Measurements from ENCODE around the gene NEU4. TPM values are rescaled to one million over a fixed set of nuclear protein-coding genes. Genes with fewer than 3 reads are reported as not detected.

Gene NEU4
- total RNA-seq, 1 donor from 2014 or later, result not detected

DNA sequence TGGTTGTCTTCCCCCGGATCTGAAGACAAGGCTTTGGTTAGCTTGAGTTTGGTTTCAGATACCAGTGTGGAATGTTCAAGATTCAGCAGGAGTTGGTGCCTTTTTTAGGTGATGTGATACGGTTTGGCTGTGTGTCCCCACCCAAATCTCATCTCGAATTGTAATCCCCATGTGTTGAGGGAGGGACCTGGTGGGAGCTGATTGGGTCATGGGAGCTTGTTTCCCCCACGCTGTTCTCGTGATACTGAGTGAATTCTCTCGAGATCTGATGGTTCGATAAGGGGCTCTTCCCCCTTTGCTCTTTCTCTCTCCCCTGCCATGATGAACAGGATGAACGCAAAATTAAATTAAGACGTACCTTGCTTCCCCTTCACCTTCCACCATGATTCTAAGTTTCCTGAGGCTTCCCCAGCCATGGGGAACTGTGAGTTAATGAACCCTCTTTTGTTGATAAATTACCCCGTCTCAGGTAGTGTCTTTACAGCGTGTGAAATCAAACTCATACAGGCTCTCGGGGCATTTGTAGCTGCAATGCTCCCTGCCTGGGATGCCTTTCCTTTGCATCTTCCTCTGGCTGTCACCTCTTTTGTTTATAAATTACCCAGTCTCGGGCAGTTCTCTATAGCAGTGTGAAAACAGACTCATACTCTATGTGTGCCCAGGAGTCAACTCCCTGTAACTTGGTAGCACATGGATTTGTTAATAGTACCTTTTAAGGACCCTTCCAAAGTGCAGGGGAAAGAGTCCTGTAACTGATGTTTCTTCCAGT, 28.4 kb downstream of the NEU4 start:
- no peak overlapping the region for H3K4me3 ChIP-seq (ENCODE audit: low read depth, low read length)
- DNase-seq (ENCODE audit: low read depth), result no peak
- TF ChIP-seq, protein P1, sequence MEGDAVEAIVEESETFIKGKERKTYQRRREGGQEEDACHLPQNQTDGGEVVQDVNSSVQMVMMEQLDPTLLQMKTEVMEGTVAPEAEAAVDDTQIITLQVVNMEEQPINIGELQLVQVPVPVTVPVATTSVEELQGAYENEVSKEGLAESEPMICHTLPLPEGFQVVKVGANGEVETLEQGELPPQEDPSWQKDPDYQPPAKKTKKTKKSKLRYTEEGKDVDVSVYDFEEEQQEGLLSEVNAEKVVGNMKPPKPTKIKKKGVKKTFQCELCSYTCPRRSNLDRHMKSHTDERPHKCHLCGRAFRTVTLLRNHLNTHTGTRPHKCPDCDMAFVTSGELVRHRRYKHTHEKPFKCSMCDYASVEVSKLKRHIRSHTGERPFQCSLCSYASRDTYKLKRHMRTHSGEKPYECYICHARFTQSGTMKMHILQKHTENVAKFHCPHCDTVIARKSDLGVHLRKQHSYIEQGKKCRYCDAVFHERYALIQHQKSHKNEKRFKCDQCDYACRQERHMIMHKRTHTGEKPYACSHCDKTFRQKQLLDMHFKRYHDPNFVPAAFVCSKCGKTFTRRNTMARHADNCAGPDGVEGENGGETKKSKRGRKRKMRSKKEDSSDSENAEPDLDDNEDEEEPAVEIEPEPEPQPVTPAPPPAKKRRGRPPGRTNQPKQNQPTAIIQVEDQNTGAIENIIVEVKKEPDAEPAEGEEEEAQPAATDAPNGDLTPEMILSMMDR (IDR thresholded peaks at IDR 0.05; ENCODE audit: insufficient read depth, low read length, poor library complexity, severe bottlenecking), result no peak
- no peaks in the 10 kb centered on the region for H3K36me3 ChIP-seq (ENCODE audit: control insufficient read depth, insufficient read depth, low read length)
- H3K27me3 ChIP-seq (ENCODE audit: control insufficient read depth, insufficient read depth, low read length), result peaks cover 8% of the 10 kb centered on the region

DNA sequence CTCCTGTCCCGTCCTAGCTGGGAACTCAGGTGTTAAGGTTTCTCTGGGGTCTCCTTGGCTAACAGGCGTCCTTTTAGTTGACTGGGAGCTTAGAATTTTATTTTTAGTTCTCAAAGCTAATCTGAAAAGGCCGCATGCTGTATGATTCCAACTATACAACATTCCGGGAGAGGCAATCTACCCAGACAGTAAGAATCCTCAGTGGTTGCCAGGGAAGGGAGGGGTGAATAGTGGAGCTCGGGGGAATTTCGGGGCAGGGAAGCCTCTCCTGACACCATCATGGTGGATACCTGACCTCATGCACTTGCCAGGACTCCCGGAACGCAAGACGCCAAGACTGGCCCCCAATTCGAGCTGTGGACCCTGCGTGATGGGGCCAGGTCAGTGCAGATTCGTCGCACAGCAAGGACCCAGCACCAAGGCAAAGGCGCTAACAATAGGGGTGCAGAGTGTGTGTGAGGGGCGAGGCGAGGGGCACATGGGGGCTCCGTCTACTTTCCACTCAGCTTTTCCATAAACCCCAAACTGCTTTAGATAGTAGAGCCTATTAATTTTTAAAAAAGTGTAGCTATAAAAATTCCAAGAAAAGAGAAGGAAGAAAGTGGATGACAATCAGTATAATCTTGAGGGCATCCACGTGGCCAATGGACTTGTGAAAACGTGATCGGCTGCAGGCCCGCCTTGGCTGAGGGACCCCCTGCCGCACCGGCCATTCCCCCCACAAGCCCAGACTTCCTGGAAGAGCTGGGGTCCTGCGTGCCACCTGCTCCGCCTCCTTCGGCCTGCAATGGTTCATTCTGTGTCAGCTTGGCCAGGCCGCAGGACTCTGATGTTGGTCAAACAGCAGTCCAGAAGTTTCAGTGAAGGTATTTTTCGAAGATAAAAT, 32.4 kb downstream of the NEU4 start:
- peaks cover 29% of the 10 kb centered on the region for H3K27me3 ChIP-seq (ENCODE audit: control insufficient read depth, insufficient read depth, low read length)
- no peak for DNase-seq (ENCODE audit: low read depth)
- TF ChIP-seq, protein P1 (IDR thresholded peaks at IDR 0.05; ENCODE audit: insufficient read depth, low read length, poor library complexity, severe bottlenecking), result no peak
- no peak overlapping the region for H3K4me3 ChIP-seq (ENCODE audit: low read depth, low read length)
- H3K36me3 ChIP-seq (ENCODE audit: control insufficient read depth, insufficient read depth, low read length), result no peaks in the 10 kb centered on the region

DNA sequence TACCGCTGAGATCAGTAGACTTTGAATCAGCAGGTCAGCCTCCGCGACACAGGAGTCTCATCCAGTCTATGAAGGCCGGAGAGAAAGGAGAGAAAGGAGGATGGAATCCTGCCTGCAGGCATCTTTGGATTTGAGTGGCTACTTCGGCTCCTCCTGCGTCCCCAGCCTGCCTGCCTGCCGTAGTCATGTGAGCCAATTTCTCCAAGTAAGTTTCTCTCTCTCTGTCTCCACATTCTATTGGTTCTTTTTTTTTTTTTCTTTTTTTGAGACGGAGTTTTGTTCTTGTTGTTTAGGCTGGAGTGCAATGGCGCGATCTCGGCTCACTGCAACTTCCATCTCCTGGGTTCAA, 33.0 kb downstream of the NEU4 start:
- TF ChIP-seq, protein P1 (IDR thresholded peaks at IDR 0.05; ENCODE audit: insufficient read depth, low read length, poor library complexity, severe bottlenecking), result no peak
- no peak for DNase-seq (ENCODE audit: low read depth)
- H3K4me3 ChIP-seq (ENCODE audit: low read depth, low read length), result no peak overlapping the region
- H3K27me3 ChIP-seq (ENCODE audit: control insufficient read depth, insufficient read depth, low read length), result peaks cover 29% of the 10 kb centered on the region
- H3K36me3 ChIP-seq (ENCODE audit: control insufficient read depth, insufficient read depth, low read length), result no peaks in the 10 kb centered on the region

DNA sequence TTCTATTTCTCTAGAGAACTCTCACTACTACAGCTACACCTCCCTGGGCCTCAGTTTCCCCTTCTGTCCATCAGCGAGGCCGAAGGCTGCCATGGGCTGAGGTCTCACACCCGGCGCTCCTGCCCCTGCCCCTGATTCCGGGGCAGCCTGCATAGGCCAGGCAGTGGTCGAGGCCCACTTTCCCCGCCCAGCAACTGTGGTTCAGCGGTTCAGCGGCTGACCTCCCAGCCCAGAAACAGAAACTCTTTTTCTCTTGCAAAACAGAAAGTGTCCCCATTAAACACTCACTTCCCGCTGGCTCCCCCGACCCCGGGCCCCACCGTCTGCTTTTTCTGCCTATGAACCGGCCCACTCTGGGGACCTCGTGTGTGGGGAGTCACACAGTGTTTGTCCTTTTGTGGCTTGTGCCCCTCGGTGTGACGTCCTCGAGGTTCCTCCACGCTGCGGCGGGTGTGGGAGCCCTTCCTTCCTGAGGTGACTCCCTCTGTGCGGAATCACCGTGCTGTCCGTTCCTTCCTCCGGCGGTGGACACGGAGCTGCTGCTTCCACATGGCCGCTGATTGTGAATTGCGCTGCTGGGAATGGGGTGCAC, 33.7 kb downstream of the NEU4 start:
- DNase-seq (ENCODE audit: low read depth), result no peak
- H3K27me3 ChIP-seq (ENCODE audit: control insufficient read depth, insufficient read depth, low read length), result peaks cover 24% of the 10 kb centered on the region
- no peaks in the 10 kb centered on the region for H3K36me3 ChIP-seq (ENCODE audit: control insufficient read depth, insufficient read depth, low read length)
- no peak overlapping the region for H3K4me3 ChIP-seq (ENCODE audit: low read depth, low read length)
- TF ChIP-seq, protein P1 (IDR thresholded peaks at IDR 0.05; ENCODE audit: insufficient read depth, low read length, poor library complexity, severe bottlenecking), result no peak

DNA sequence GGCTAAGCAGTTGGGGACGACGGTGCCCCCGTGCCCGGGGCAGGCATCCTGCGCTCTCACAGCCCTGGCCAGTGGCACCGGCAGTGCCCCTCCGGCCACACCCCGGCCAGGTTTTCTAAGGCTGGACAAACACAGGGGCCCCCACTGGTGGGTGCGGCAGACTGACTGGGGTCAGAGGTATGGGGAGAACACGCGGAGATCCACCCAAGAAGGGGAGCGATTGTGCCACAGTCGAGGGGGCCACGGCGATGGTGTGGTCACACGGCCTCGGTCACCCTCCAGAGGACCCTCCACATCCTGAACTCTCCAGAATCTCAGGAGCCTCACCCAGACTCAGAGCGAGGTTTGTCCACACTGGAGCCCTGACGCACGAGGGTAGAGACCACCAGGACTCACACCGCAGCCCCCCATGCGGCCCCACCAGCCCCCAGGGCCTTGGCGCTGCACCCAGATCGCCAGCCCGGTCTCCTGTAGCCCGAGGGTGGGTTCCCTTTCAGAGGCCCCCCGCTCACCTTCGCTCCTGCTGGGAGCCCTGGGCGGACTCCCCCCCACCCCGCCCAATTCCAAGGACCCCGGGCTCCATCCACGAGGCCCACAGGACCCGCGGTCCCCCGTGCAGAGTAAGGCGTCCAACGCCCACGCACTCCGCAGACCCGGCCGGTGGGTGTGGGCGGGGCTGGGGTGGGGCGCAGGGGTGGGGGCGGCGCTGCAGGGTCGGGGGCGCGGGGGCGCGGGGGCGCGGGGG, 34.5 kb downstream of the NEU4 start:
- no peaks in the 10 kb centered on the region for H3K36me3 ChIP-seq (ENCODE audit: control insufficient read depth, insufficient read depth, low read length)
- peaks cover 23% of the 10 kb centered on the region for H3K27me3 ChIP-seq (ENCODE audit: control insufficient read depth, insufficient read depth, low read length)
- no peak for DNase-seq (ENCODE audit: low read depth)
- H3K4me3 ChIP-seq (ENCODE audit: low read depth, low read length), result no peak overlapping the region
- TF ChIP-seq, protein P1 (IDR thresholded peaks at IDR 0.05; ENCODE audit: insufficient read depth, low read length, poor library complexity, severe bottlenecking), result no peak

Data from kidney epithelial cell (primary cell).